Left lung (tissue), 10 donors: ENCODE data around the gene CMSS1. TPM values are rescaled to one million over a fixed set of nuclear protein-coding genes. Genes with fewer than 3 reads are reported as not detected.

Experiments
- ATAC-seq: fragments of 200-7000 bp; cut with Tn5 transposase; one replicate; pipeline ENCODE4 v1.9.1; 2020; ENCODE audit warnings: moderate library complexity
- DNase-seq, 4 donors: peaks; one replicate each; pipeline ENCODE4 v3.0.0-alpha.2; 2013 to 2020
- H3K27ac ChIP-seq, 2 donors: fragments of 200-600 bp; sonication (generic) in 1 of 2; one replicate each; pipeline versions ENCODE4 v1.5.0 to v1.8.0; 2020 to 2021
- H3K27me3 ChIP-seq, 2 donors: fragments of 200-600 bp; sonication (generic) in 1 of 2; one replicate each; pipeline versions ENCODE4 v1.5.0 to v1.8.0; 2020 to 2021
- H3K36me3 ChIP-seq, 2 donors: fragments of 200-600 bp; sonication (generic) in 1 of 2; one replicate each; pipeline versions ENCODE4 v1.5.0 to v1.8.0; 2020 to 2021
- H3K4me1 ChIP-seq, 2 donors: fragments of 200-600 bp; one replicate each; pipeline ENCODE4 v1.8.0; 2021
- H3K4me3 ChIP-seq, 2 donors: fragments of 200-600 bp; sonication (generic) in 1 of 2; one replicate each; pipeline versions ENCODE4 v1.5.0 to v1.8.0; 2020 to 2021; ENCODE audit warnings: mild to moderate bottlenecking in 1 of 2
- H3K9me3 ChIP-seq, 2 donors: fragments of 200-600 bp; sonication (generic) in 1 of 2; one replicate each; pipeline versions ENCODE4 v1.5.0 to v1.8.0; 2020 to 2021
- intact Hi-C, 2 donors: fragments of 100-400 bp; cut with DNase I; formaldehyde crosslinking; loops; one replicate each; pipeline versions ENCODE4 v1.11.2 to v1.14.2; 2022
- polyA plus RNA-seq, 6 donors: library from polyadenylated mRNA; unstranded; fragments of 120-200 nt; gene quantifications; one replicate each; pipeline ENCODE4 v1.2.1, GENCODE V29; 2013; ENCODE audit not compliant: insufficient read length in 6 of 6
- total RNA-seq, 2 donors: library from RNA; stranded (reverse); fragmentation: NEBNext Ultra II Directional; extraction: Animal tissue kit (Norgen Biotek cat#: 25700); gene quantifications; one replicate each; pipeline ENCODE4 v1.2.1, GENCODE V29; 2021
- TF ChIP-seq, protein P1 (sequence below), 2 donors: fragments of 200-600 bp; sonication (generic) in 1 of 2; IDR thresholded peaks; one replicate each; pipeline versions ENCODE4 v1.5.0 to v1.8.0; 2021; ENCODE audit warnings: antibody characterized with exemption in 2 of 2
- donor health status: DM: no; HTN: yes; CAD: no.
- donor health status: DM: no; HTN: no; CAD: no.

The CMSS1 gene
- total and polyA plus RNA-seq, 8 donors, result 13.4 to 51.0 (median 41.8) TPM

DNA sequence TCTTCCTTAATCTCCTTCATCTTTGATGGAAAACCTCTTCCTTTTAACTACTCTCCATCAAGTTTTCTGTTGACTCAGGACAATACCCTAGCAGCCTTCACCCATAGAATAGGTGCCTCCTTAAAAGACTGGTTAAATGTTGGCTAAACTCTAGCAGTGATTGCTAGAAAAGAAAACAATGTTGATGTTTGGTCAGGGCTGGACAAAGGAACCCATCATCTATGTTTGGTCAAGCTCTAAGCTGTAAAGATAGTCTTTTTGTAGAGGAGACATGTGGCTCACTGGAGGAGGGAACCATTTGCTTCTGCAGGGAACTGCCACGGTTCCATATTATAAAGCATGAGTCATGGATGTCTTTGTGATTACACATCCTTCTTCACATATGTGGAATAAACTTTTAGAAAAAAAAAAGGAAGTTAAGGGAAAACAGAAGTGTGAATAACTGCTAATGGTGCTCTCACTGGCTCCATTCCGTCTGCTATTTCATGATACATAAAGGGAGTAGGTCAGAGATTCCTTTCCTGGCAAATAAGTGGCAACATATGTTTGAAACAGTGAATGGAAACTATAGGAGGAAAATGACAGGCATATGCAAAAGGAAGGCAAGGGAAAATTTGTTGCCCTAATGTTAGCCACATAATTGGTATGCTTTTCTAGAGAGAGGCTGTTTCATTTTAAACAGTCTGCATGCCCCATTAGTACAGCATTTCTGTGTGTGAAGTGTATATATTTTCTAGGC lies 78.2 kb downstream of the CMSS1 start:
- Histone ChIP-seq H3K4me3 (no peak overlapping the region), H3K36me3 (no peaks in the 10 kb centered on the region), H3K27me3 (no peaks in the 10 kb centered on the region), H3K27ac (peak overlapping the region; percentile 14 to 80), H3K9me3 (no peaks in the 10 kb centered on the region), H3K4me1 (peaks cover 0 to 24% of the 10 kb centered on the region in 2 donors)
- DNase-seq, result no peak
- TF ChIP-seq, protein P1, sequence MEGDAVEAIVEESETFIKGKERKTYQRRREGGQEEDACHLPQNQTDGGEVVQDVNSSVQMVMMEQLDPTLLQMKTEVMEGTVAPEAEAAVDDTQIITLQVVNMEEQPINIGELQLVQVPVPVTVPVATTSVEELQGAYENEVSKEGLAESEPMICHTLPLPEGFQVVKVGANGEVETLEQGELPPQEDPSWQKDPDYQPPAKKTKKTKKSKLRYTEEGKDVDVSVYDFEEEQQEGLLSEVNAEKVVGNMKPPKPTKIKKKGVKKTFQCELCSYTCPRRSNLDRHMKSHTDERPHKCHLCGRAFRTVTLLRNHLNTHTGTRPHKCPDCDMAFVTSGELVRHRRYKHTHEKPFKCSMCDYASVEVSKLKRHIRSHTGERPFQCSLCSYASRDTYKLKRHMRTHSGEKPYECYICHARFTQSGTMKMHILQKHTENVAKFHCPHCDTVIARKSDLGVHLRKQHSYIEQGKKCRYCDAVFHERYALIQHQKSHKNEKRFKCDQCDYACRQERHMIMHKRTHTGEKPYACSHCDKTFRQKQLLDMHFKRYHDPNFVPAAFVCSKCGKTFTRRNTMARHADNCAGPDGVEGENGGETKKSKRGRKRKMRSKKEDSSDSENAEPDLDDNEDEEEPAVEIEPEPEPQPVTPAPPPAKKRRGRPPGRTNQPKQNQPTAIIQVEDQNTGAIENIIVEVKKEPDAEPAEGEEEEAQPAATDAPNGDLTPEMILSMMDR (IDR thresholded peaks at IDR 0.05), result no peak
- intact Hi-C loops, result no loop called here
- ATAC-seq, result peak; percentile 81

DNA sequence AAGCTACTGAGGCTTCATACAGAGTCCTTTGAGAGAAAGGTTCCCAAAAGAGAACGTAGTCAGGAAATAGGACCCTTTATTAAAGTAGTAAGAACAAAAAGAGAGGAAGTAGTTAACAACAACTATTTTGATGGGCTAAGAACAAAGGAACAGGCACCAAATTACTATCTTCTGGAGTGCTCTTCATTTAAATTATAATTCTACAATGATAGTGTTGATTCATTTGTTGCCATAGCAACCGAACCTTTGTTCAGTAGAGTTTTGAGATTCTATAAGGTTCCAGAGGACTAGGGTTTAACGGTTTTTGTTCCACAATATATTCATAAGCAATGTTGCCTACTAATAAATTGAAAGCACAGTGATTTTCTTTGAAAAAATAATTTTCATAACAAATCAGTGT lies 78.8 kb downstream of the CMSS1 start:
- TF ChIP-seq, protein P1 (IDR thresholded peaks at IDR 0.05), result no peak
- no peaks in the 10 kb centered on the region for H3K36me3 ChIP-seq
- H3K27ac ChIP-seq, result peak overlapping the region; percentile 14 to 80
- H3K4me1 ChIP-seq, result peaks cover 0 to 31% of the 10 kb centered on the region in 2 donors
- no peaks in the 10 kb centered on the region for H3K9me3 ChIP-seq
- no peak for ATAC-seq
- intact Hi-C loops, result no loop called here
- no peaks in the 10 kb centered on the region for H3K27me3 ChIP-seq
- DNase-seq, result no peak
- H3K4me3 ChIP-seq, result no peak overlapping the region

DNA sequence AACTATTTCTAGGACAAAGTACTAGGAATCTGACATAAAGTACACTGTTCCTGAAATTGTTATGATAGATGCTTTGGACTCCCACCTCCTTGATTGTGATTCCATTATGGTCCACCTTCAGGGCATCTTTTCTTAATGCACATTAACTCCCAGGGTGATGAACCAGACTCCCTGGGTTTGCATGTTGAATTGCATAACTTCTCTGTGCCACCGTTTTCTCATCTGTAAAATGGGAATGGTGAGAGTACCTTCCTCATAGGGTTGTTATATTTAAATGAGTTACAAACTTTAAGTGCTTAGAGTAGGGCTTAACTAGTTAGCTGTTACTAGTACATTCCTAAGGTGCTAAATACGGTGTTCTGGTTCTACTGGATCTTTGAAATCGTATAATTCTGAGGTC lies 81.9 kb downstream of the CMSS1 start:
- Histone ChIP-seq H3K9me3 (no peaks in the 10 kb centered on the region), H3K27ac (no peak overlapping the region), H3K36me3 (no peaks in the 10 kb centered on the region), H3K27me3 (no peaks in the 10 kb centered on the region), H3K4me3 (no peak overlapping the region), H3K4me1 (peaks cover 0 to 39% of the 10 kb centered on the region in 2 donors)
- TF ChIP-seq, protein P1 (IDR thresholded peaks at IDR 0.05), result no peak
- ATAC-seq (no peak), DNase-seq (no peak)
- intact Hi-C loops, result no loop called here

DNA sequence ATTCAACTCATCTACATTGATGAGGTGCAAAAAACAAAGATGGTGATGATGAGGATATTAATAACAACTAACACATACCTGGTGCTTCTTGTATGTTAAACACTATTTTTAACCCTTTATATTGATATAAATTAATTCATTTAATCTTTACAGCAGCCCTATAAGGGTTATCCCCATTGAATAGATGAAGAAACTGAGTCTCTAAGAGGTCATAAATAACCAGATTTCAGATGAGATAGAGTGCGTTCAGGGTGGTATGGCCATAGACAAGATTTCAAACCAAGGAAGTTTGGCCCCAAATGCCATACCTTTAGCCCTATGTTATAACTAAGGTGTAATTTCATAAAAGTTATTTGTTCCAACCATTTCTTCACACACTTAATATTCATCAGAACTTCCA lies 82.6 kb downstream of the CMSS1 start:
- TF ChIP-seq, protein P1 (IDR thresholded peaks at IDR 0.05), result no peak
- DNase-seq (no peak), ATAC-seq (no peak)
- intact Hi-C loops, result no loop called here
- Histone ChIP-seq H3K36me3 (no peaks in the 10 kb centered on the region), H3K9me3 (no peaks in the 10 kb centered on the region), H3K27ac (no peak overlapping the region), H3K4me1 (peaks cover 0 to 34% of the 10 kb centered on the region in 2 donors), H3K27me3 (no peaks in the 10 kb centered on the region), H3K4me3 (no peak overlapping the region)

DNA sequence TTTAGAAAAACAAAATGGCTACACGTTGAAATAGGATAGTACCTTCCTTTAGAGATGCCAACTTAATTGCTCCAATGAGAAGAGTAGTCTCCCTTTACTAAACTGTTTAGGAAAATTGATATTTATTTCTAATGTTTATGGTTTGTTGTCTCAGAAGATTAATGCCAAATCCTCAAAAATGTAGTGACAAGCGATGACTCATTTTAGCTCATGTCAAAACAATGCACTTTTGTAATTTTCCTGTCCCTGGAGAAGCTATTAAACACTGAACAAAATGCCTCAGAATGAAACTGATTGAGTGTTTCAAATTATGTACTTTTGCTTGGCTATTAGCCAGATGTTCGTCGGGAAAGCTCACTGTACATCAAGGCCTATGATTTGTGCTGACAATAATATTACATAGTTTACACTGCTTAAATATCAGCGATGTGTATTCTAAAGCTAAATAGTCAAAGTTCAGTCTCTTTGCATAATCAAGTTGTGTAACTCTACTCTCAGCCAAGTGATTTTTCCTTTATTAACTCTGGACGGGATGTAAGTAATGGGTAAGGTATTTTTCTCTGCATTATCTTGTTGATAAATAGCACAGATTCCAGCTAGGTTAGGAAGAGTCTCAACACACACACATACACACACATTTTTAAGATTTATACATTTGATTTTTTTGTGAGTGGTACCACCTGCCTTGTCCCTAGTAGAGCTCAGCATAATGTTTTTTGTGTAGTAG lies 83.7 kb downstream of the CMSS1 start:
- H3K9me3 ChIP-seq, result no peaks in the 10 kb centered on the region
- H3K4me1 ChIP-seq, result peaks cover 0 to 23% of the 10 kb centered on the region in 2 donors
- ATAC-seq, result peak; percentile 73
- no peaks in the 10 kb centered on the region for H3K27me3 ChIP-seq
- intact Hi-C loops, result no loop called here
- no peaks in the 10 kb centered on the region for H3K36me3 ChIP-seq
- no peak for DNase-seq
- no peak overlapping the region for H3K4me3 ChIP-seq
- TF ChIP-seq, protein P1 (IDR thresholded peaks at IDR 0.05), result no peak
- peak overlapping the region; percentile 33 to 69 for H3K27ac ChIP-seq
